Fibroblast of skin of left quadriceps (primary cell): ENCODE results near the gene SPG7.
"Not testable (repeated sequence)": the region's sequence is repeated elsewhere in the genome, so short reads cannot be mapped to it uniquely, and the experiment has no call there.

Experiments used
- DNase-seq, 2 experiments: peaks; one replicate each; pipeline ENCODE4 v3.0.0-alpha.2; 2013; ENCODE audit warnings: low read depth in 2 of 2

The SPG7 gene

GRCh38 chr16:89563639-89564392 lies 55.6 kb downstream of the SPG7 start:
- DNase-seq, result no peak

- no peak for DNase-seq
These were observed 56.5 kb downstream of the SPG7 start for GRCh38 chr16:89564476-89565255.

DNA sequence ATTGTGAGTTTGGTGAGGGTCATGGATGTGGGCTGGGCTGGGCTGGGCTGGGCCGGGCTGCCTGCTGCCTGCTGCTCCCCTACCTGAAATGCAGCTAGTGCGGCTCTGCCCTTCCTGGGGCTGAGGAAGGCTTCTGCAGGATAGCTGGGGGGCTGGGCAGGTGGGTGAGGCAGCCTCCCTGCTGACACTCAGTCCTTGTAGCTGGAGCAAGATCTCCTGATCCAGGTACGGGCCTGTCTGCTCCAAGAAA lies 57.0 kb downstream of the SPG7 start:
- DNase-seq, result no peak

- no peak for DNase-seq
These were observed 57.5 kb downstream of the SPG7 start for GRCh38 chr16:89565506-89566372.

DNA sequence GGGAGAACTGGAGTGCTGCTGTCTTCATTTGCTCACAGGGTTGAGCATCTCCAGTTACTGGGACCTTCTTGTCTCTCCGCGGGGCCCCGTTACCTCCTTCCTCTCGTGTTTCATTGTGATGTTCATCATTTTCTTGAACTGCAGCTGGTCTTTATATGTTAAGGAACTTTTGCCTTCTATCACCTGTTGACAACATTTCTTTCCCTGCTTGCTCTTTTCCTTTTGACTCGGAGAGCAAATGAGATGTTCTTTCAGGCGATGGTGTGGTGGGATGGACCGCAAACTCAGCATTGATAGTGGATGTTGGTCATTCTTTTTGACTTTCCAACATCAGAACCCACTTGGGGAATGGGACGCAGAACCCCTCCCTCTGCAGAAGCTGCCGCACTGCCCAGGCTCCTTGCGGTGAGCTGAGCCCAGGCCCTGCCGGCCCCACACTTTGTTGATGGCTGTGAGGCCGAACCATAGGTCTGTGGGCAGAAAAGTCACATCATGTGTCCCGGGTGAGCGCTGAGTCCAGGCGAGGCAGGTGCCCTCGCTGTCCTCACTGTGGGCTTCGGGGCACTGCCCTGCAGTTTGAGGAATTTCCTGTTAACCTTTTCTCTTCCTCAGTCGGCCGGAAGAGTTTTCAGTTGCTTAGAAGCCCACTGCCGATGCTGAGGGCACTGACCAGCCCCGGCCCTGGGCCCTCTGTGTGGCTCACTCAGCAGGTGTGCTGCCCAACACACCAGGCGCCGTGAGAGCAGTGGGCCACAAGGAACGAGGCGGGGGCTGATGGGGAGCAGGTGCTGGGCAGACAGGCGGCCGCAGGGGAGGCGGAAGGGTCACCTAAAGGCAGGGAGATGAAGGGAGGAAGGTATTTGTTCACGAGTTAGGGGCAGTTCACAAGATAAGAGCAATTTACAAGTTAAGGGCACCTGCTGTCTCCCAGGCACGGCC lies 59.7 kb downstream of the SPG7 start:
- no peak for DNase-seq

GRCh38 chr16:89569506-89570341 lies 61.5 kb downstream of the SPG7 start:
- no peak for DNase-seq

DNA sequence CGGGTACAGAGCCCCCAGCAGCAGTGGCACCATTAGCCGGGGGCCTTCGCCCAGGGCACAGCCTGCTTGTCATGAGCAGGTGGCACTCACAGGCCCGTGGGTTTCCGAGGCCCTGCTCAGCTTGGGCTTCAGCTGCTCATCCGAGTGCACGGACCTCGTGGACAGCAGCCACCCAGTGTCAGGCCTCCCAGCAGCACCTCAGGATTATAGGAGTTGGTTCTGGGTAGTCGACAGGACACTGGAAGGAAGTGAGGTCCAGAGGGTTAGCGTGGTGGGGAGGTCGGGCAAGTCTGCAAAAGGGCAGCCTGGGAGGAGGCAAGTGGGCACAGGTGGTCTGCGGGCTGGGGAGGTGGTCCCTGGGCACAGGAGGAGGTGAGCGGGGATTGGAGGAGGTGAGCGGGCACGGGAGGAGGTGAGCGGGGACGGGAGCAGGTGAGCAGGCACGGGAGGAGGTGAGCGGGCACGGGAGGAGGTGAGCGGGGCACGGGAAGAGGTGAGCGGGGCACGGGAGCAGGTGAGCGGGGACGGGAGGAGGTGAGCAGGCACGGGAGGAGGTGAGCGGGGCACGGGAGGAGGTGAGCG lies 62.2 kb downstream of the SPG7 start:
- no peak for DNase-seq

GRCh38 chr16:89570983-89571598 lies 62.9 kb downstream of the SPG7 start:
- not testable (repeated sequence) for DNase-seq

GRCh38 chr16:89571636-89572035 lies 63.4 kb downstream of the SPG7 start:
- DNase-seq, result no peak

DNA sequence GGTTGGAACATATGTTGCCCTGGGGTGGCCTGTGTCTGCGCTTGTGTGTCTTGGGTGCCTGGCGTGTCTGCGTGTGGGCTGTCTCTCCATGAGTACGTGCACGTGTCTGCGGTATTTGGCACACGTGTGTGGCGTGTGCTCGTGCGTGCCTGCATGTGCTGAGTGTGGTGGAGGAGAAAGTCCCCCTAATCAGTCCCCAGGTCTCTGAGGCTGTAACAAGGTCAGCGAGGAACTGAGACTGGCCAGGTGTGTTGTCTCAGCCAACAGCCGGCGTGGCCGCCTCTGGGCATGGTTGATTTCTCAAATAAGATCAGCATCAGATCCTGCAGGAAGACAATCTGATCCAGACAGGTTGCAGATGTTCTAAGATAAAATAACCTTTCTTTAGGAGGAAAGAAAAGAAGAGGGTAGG lies 63.9 kb downstream of the SPG7 start:
- DNase-seq, result no peak

- no peak for DNase-seq
These were observed 64.4 kb downstream of the SPG7 start for GRCh38 chr16:89572485-89573205.

- DNase-seq, result no peak
These were observed 65.8 kb downstream of the SPG7 start for GRCh38 chr16:89573826-89574680.

- peak in 1 of 2 experiments; percentile 34 for DNase-seq
These were observed 66.6 kb downstream of the SPG7 start for GRCh38 chr16:89574681-89575246.

DNA sequence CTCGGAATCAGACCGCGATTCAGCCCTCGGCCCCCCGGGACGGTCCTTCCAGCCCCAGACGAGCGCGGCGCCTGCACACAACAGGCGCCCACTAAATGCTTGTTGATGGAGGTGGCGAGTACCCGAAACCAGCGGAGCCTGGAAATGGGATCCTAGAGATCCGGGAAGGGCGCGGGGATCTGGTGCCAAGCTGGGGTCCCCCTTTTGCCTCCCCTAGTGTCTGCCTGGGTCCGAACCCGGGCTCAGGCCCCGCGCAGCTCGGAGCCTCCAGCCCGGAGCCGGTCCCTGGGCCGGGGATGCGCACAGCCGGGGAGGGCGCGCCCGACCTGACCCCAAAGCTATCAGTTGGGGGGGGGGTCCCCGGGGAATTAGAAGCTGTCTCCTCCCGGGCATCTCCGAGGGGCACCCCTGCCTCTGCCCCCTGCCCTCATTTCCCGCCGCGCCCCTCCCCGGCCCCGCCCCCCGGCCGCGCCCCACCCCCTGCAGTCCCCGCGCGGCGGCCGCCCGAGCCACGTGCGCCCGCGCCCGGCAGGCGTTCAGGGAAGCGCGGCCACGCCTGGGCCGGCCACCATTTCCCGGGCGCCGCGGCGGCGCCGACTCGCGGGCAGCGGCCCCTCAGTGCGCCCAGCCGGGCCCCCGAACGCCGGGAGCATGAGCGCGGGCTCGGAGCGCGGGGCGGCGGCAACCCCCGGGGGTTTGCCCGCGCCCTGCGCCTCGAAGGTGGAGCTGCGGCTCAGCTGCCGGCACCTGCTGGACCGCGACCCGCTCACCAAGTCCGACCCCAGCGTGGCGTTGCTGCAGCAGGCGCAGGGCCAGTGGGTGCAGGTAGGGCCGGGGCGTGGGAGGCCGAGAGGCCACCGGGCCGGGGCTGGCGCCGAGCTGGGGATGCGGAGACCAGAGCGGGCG lies 67.3 kb downstream of the SPG7 start, which contains the start of gene CPNE7:
TSS of gene CPNE7 (plus strand) at position 512 of the 906 bp plus-strand sequence. CDS start at position 652, 140 bp downstream.
- no peak for DNase-seq

DNA sequence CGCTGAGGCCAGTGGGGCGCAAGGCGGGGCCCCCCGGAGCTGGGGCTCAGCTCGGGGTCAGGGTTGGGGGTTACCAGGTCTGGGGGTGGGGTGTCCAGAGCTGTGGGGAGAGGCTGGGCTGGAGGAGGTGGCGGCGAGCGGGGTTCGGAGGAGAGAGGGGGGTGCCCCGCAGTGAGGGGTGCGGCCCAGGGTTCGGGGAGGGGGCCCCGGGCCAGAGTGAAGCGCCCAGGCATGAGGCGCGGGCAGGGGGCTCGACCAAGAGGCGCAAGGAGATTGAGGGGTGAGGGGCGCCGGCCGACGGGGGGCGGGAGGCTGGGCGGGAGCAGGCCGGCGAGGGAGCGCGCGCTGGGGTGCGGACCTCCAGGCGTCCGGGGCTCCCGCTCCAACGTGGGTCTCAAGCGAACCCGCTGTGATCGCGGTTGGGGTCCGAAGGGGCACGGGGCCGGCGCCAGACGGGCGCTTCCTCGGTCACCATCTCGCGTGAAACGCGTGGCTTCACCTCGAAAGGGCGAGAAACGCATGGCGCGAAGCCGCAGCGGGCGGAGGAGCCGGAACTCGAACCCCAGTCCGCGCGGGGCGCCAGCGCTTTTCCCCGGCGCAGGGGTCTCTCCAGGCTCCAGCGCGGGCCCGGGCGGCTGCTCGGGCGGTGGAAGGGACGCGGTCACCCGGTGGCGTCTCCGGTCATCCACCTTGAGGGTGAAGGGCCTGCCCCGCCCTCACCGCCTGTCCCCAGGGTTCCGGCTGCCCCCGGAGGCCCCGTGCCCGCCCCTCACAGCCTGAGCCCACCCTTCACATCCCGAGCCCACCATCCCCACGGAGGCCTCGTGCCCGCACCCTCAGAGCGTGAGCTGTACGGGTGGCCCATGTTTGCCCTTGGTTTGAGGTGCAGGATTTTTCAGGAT lies 68.2 kb downstream of the SPG7 start:
- no peak for DNase-seq
